HG03159 (cell line): ENCODE results near the gene YWHAE.
"Not testable (repeated sequence)": the region's sequence is repeated elsewhere in the genome, so short reads cannot be mapped to it uniquely, and the experiment has no call there.

Experiments used
- ATAC-seq: cut with Tn5 transposase; IDR thresholded peaks from one replicate; pipeline ENCODE4 v1.9.1; 2021; ENCODE audit warnings: mild to moderate bottlenecking, moderate library complexity; ENCODE audit not compliant: unreplicated experiment

The YWHAE gene

GRCh38 chr17:1399679-1400512, at the start of gene YWHAE:
Gene YWHAE (minus strand): TSS chr17:1400222. CDS start chr17:1400110, 112 bp downstream.
- peak; percentile 85 for ATAC-seq

- ATAC-seq = no peak
These were observed 49.5 kb upstream of the YWHAE start for GRCh38 chr17:1449412-1449967.

- no peak for ATAC-seq
These were observed 47.0 kb upstream of the YWHAE start for GRCh38 chr17:1447052-1447451.

GRCh38 chr17:1446201-1446600, 46.2 kb upstream of the YWHAE start:
- ATAC-seq = no peak

GRCh38 chr17:1445695-1446094, 45.7 kb upstream of the YWHAE start:
- ATAC-seq = not testable (repeated sequence)

- not testable (repeated sequence) for ATAC-seq
These were observed 42.7 kb upstream of the YWHAE start for GRCh38 chr17:1442721-1443120.

- ATAC-seq = no peak
These were observed 42.2 kb upstream of the YWHAE start for GRCh38 chr17:1442187-1442586.

GRCh38 chr17:1440921-1441320, 40.9 kb upstream of the YWHAE start:
- ATAC-seq = no peak

- ATAC-seq = no peak
These were observed 38.6 kb upstream of the YWHAE start for GRCh38 chr17:1438593-1439083.

GRCh38 chr17:1435326-1435725, 35.3 kb upstream of the YWHAE start:
- ATAC-seq = no peak

- no peak for ATAC-seq
These were observed 34.1 kb upstream of the YWHAE start for GRCh38 chr17:1434150-1434549.

GRCh38 chr17:1431631-1432104, 31.6 kb upstream of the YWHAE start:
- ATAC-seq = no peak

- ATAC-seq = no peak
These were observed 23.6 kb upstream of the YWHAE start for GRCh38 chr17:1423456-1424135.

- no peak for ATAC-seq
These were observed 22.9 kb upstream of the YWHAE start for GRCh38 chr17:1422885-1423284.

- no peak for ATAC-seq
These were observed 21.4 kb upstream of the YWHAE start for GRCh38 chr17:1421470-1421869.

- no peak for ATAC-seq
These were observed 21.0 kb upstream of the YWHAE start for GRCh38 chr17:1420981-1421380.

GRCh38 chr17:1420163-1420562, 20.1 kb upstream of the YWHAE start:
- ATAC-seq = no peak

GRCh38 chr17:1418476-1418875, 18.5 kb upstream of the YWHAE start:
- not testable (repeated sequence) for ATAC-seq

- no peak for ATAC-seq
These were observed 16.4 kb upstream of the YWHAE start for GRCh38 chr17:1416414-1416813.

- ATAC-seq = no peak
These were observed 14.6 kb upstream of the YWHAE start for GRCh38 chr17:1414634-1415033.

GRCh38 chr17:1414001-1414574, 14.1 kb upstream of the YWHAE start:
- no peak for ATAC-seq
